ENCODE results near the gene COA1. TPM values are rescaled to one million over a fixed set of nuclear protein-coding genes. Genes with fewer than 3 reads are reported as not detected.

The COA1 gene
- total RNA-seq, 4 donors from 2014 or later: 26.1 to 49.0 (median 30.9) TPM

DNA sequence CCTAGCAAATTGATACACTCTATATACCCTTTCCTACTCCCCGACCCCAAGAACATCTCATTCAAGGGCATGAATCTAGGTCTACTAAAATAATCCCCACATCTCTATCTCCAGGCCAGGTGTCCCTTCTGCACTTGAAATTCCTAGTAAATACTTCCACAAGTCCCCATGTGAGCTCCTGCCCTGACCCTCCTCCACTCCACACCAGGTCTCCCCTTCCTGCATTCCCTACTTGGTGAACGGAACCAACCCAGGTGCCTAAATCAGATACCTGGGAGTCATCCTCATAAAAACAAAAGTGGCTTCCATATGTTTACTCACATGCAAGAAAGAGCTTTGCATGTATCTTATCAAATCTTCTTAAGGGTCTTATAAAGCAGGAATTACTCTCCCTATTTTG is 69.2 kb downstream of the COA1 start:
- H3K4me1 ChIP-seq: peaks cover 6 to 17% (median 11%) of the 10 kb centered on the region in 4 donors
- no peaks in the 10 kb centered on the region for H3K9me3 ChIP-seq
- no peak for TF ChIP-seq POLR2AphosphoS5 (IDR thresholded peaks at IDR 0.05)
- TF ChIP-seq POLR2A (IDR thresholded peaks at IDR 0.05; ENCODE audit: low read depth): no peak
- no peak for TF ChIP-seq EP300 (IDR thresholded peaks at IDR 0.05)
- TF ChIP-seq CTCF (IDR thresholded peaks at IDR 0.05): no peak
- H3K36me3 ChIP-seq: peaks cover 0 to 4% (median 0%) of the 10 kb centered on the region in 4 donors
- H3K4me3 ChIP-seq: no peak overlapping the region
- WGBS: 100% methylated on average over 2 of the region's 2 CpGs
- H3K27me3 ChIP-seq: no peaks in the 10 kb centered on the region
- no peak overlapping the region for H3K27ac ChIP-seq (replicated peaks in 1 of 4)
- DNase-seq (ENCODE audit: extremely low spot score): no peak
- intact Hi-C loops (cut with DNase I): no loop called here

- no peak overlapping the region for H3K27ac ChIP-seq (replicated peaks in 1 of 4)
- no peaks in the 10 kb centered on the region for H3K9me3 ChIP-seq
- peaks cover 0 to 4% (median 0%) of the 10 kb centered on the region in 4 donors for H3K36me3 ChIP-seq
- no peak for TF ChIP-seq EP300 (IDR thresholded peaks at IDR 0.05)
- TF ChIP-seq CTCF (IDR thresholded peaks at IDR 0.05): no peak
- TF ChIP-seq POLR2AphosphoS5 (IDR thresholded peaks at IDR 0.05): no peak
- TF ChIP-seq POLR2A (IDR thresholded peaks at IDR 0.05; ENCODE audit: low read depth): no peak
- peaks cover 3 to 14% (median 10%) of the 10 kb centered on the region in 4 donors for H3K4me1 ChIP-seq
- intact Hi-C loops (cut with DNase I): no loop called here
- DNase-seq (ENCODE audit: extremely low spot score): no peak
- H3K27me3 ChIP-seq: no peaks in the 10 kb centered on the region
- no peak overlapping the region for H3K4me3 ChIP-seq
Measured at GRCh38 chr7:43659549-43659896, 69.8 kb downstream of the COA1 start.

GRCh38 chr7:43658718-43659548 is 70.4 kb downstream of the COA1 start:
- 91% methylated on average over 7 of the region's 7 CpGs for WGBS
- Histone ChIP-seq H3K27ac (replicated peaks in 1 of 4) (peak overlapping the region in 1 of 4 donors; percentile 14), H3K27me3 (no peaks in the 10 kb centered on the region), H3K4me1 (peaks cover 0 to 14% (median 8%) of the 10 kb centered on the region in 4 donors), H3K4me3 (no peak overlapping the region), H3K9me3 (no peaks in the 10 kb centered on the region), H3K36me3 (peaks cover 0 to 4% (median 0%) of the 10 kb centered on the region in 4 donors)
- TF ChIP-seq POLR2AphosphoS5 (IDR thresholded peaks at IDR 0.05): no peak
- no peak for TF ChIP-seq POLR2A (IDR thresholded peaks at IDR 0.05; ENCODE audit: low read depth)
- no peak for TF ChIP-seq CTCF (IDR thresholded peaks at IDR 0.05)
- TF ChIP-seq EP300 (IDR thresholded peaks at IDR 0.05): no peak
- DNase-seq (ENCODE audit: extremely low spot score): no peak
- intact Hi-C loops (cut with DNase I): no loop called here

DNA sequence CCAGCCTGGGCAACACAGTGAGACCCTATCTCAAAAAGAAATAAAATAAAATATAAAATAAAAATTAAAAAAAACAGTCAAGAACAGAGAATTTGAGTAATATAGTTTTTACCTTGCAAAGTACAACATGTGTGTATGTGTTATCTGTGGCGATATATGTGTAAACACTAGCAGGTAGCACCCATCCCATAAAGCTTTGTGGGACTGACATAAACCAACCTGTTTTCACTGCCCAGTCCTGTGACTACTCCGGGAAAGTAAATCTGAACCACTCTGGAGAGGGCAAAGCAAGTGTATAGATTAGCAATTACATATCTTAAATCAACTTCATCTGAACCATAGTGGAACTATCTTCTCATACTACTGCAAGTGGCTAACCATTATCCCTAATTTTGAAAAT is 72.3 kb downstream of the COA1 start:
- Histone ChIP-seq H3K4me3 (no peak overlapping the region), H3K36me3 (no peaks in the 10 kb centered on the region), H3K27ac (replicated peaks in 1 of 4) (no peak overlapping the region), H3K27me3 (no peaks in the 10 kb centered on the region), H3K4me1 (peaks cover 1 to 15% (median 12%) of the 10 kb centered on the region in 4 donors), H3K9me3 (no peaks in the 10 kb centered on the region)
- 100% methylated on average over 2 of the region's 2 CpGs for WGBS
- intact Hi-C loops (cut with DNase I): no loop called here
- no peak for TF ChIP-seq POLR2AphosphoS5 (IDR thresholded peaks at IDR 0.05)
- TF ChIP-seq EP300 (IDR thresholded peaks at IDR 0.05): no peak
- no peak for TF ChIP-seq CTCF (IDR thresholded peaks at IDR 0.05)
- TF ChIP-seq POLR2A (IDR thresholded peaks at IDR 0.05; ENCODE audit: low read depth): no peak
- DNase-seq (ENCODE audit: extremely low spot score): no peak

All from esophagus muscularis mucosa (tissue), 4 donors.